GM21737 (cell line): ENCODE measurements around the gene RNF10.
"Not testable (repeated sequence)": the region's sequence is repeated elsewhere in the genome, so short reads cannot be mapped to it uniquely, and the experiment has no call there.

ENCODE experiments used
- ATAC-seq: cut with Tn5 transposase; IDR thresholded peaks from one replicate; pipeline ENCODE4 v1.9.1; 2021; ENCODE audit warnings: mild to moderate bottlenecking, moderate library complexity; ENCODE audit not compliant: unreplicated experiment

Gene RNF10

GRCh38 chr12:120522568-120522967, 11.6 kb upstream of the RNF10 start:
- ATAC-seq: no peak

- ATAC-seq: peak; percentile 56
These were observed 5.2 kb upstream of the RNF10 start, which contains the start of gene COQ5 for GRCh38 chr12:120528861-120529525. TSS of gene COQ5 (minus strand) at chr12:120529158. CDS start at chr12:120529141, 17 bp downstream.

- no peak for ATAC-seq
These were observed 4.3 kb upstream of the RNF10 start for GRCh38 chr12:120529641-120530417.

GRCh38 chr12:120530418-120530761, 3.8 kb upstream of the RNF10 start:
- ATAC-seq: not testable (repeated sequence)

GRCh38 chr12:120532701-120533238, 1.4 kb upstream of the RNF10 start:
- ATAC-seq: no peak

GRCh38 chr12:120534703-120535655, 823 bp downstream of the RNF10 start:
- ATAC-seq: peak; percentile 34

- ATAC-seq: no peak
These were observed 2.1 kb downstream of the RNF10 start for GRCh38 chr12:120536064-120536791.

GRCh38 chr12:120537856-120538220, 3.7 kb downstream of the RNF10 start:
- no peak for ATAC-seq

- no peak for ATAC-seq
These were observed 4.4 kb downstream of the RNF10 start for GRCh38 chr12:120538281-120539156.

GRCh38 chr12:120539303-120539702, 5.1 kb downstream of the RNF10 start:
- ATAC-seq: no peak

- no peak for ATAC-seq
These were observed 6.3 kb downstream of the RNF10 start for GRCh38 chr12:120540445-120540844.

- no peak for ATAC-seq
These were observed 8.0 kb downstream of the RNF10 start for GRCh38 chr12:120542166-120542565.

GRCh38 chr12:120544691-120545090, 10.5 kb downstream of the RNF10 start:
- no peak for ATAC-seq

- ATAC-seq: no peak
These were observed 11.9 kb downstream of the RNF10 start for GRCh38 chr12:120546050-120546386.

GRCh38 chr12:120554678-120555077, 20.5 kb downstream of the RNF10 start:
- no peak for ATAC-seq

GRCh38 chr12:120557589-120557988, 23.4 kb downstream of the RNF10 start:
- ATAC-seq: no peak

GRCh38 chr12:120562906-120563305, 28.8 kb downstream of the RNF10 start:
- no peak for ATAC-seq

- no peak for ATAC-seq
These were observed 29.3 kb downstream of the RNF10 start for GRCh38 chr12:120563495-120563894.

GRCh38 chr12:120571299-120571698, 37.1 kb downstream of the RNF10 start:
- ATAC-seq: no peak

- ATAC-seq: no peak
These were observed 39.4 kb downstream of the RNF10 start for GRCh38 chr12:120573560-120573959.
